WTC11 (cell line): ENCODE measurements around the gene COL4A5.

Source experiments
- TF ChIP-seq, protein P1 (sequence below): fragments of 200-600 bp; IDR thresholded peaks from 2 replicates; pipeline ENCODE4 v1.8.0; 2022; ENCODE audit warnings: antibody characterized with exemption
- TF ChIP-seq, protein P2 (sequence below): sonication (generic); formaldehyde crosslinking; IDR thresholded peaks from 2 replicates; pipeline ENCODE4 v1.8.1; 2023; ENCODE audit warnings: mild to moderate bottlenecking, missing genetic modification reagents, moderate library complexity

DNA sequence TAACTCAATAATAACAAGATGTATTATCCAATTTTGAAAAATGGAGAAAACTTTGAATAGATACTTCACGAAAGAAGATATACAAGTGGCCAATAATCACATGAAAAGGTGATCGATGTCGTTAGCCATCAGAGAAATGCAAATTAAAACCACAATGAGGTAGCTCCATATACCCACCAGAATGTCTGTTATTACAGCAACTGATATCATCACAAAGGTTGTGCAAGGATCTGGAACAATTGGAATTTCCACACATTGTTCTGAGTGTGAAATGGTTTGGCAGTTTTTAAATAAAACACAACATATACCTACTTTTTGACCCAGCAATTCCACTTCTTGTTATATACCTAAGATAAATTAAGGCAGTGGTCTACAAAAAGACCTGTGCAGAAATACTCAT, 225.1 kb downstream of the COL4A5 start:
- TF ChIP-seq, protein P1, sequence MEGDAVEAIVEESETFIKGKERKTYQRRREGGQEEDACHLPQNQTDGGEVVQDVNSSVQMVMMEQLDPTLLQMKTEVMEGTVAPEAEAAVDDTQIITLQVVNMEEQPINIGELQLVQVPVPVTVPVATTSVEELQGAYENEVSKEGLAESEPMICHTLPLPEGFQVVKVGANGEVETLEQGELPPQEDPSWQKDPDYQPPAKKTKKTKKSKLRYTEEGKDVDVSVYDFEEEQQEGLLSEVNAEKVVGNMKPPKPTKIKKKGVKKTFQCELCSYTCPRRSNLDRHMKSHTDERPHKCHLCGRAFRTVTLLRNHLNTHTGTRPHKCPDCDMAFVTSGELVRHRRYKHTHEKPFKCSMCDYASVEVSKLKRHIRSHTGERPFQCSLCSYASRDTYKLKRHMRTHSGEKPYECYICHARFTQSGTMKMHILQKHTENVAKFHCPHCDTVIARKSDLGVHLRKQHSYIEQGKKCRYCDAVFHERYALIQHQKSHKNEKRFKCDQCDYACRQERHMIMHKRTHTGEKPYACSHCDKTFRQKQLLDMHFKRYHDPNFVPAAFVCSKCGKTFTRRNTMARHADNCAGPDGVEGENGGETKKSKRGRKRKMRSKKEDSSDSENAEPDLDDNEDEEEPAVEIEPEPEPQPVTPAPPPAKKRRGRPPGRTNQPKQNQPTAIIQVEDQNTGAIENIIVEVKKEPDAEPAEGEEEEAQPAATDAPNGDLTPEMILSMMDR: no peak
- TF ChIP-seq, protein P2, sequence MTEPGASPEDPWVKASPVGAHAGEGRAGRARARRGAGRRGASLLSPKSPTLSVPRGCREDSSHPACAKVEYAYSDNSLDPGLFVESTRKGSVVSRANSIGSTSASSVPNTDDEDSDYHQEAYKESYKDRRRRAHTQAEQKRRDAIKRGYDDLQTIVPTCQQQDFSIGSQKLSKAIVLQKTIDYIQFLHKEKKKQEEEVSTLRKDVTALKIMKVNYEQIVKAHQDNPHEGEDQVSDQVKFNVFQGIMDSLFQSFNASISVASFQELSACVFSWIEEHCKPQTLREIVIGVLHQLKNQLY (CRISPR knock-in tag): no peak
